IPS-18c (cell line): ENCODE results near the gene ATF1.
A peak's percentile ranks its signal among the peaks of the same experiment; 100 is the strongest.
"Not testable (repeated sequence)": the region's sequence is repeated elsewhere in the genome, so short reads cannot be mapped to it uniquely, and the experiment has no call there.

Experiments
- H3K4me3 ChIP-seq: 2 replicates; pipeline ENCODE4 v1.7.0; 2013; ENCODE audit warnings: low read depth, mild to moderate bottlenecking, low read length, moderate library complexity; ENCODE audit not compliant: insufficient read depth
- H3K9me3 ChIP-seq: one replicate; pipeline ENCODE4 v1.6.1; 2013; ENCODE audit warnings: mild to moderate bottlenecking, low read length, moderate library complexity; ENCODE audit not compliant: control insufficient read depth, insufficient read depth

Gene ATF1

DNA sequence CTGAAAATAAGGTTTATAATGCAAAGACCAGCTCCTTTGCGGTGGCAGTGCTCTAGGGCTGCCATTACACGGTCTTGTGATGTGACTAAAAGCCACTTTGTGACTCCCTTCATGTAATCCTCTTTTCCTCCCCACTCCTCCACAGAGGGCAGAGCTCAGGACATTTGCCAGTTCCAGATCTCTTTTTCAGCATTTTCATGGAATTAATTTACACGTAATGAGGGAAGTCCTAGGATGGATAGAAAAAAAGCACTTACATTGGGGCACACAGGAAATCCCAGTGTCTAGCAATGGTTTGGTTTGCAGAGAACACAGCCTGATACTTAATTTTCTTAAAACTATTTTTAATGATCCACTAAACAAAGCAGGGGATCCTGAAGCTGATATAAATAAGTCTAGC, 17.5 kb upstream of the ATF1 start:
- H3K4me3 ChIP-seq: no peak overlapping the region

GRCh38 chr12:50747817-50748216, 16.1 kb upstream of the ATF1 start:
- no peaks in the 10 kb centered on the region for H3K9me3 ChIP-seq

More for the DNA sequence above, 17.5 kb upstream of the ATF1 start:
- no peaks in the 10 kb centered on the region for H3K9me3 ChIP-seq

DNA sequence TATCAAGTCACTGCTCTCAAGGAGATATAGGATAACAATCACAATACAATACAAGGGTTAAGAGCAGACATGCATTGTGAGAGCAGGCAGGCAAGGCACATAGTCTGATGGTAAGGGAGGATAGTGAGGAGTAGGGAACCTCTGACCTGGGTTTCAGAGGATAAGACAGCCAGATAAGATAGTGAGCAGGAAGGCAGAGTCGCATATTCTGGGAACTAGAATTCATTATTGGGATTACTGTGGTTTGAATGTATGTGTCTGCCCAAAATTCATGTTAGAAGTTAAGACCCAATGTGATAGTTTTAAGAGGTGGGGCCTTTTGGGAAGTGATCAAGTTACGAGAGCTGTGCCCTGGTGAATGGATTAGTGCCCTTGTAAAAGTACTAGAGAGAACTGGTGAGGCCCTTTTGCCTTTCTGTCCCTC, 14.4 kb upstream of the ATF1 start:
- Histone ChIP-seq H3K4me3 (no peak overlapping the region), H3K9me3 (no peaks in the 10 kb centered on the region)

More at GRCh38 chr12:50747817-50748216, 16.1 kb upstream of the ATF1 start:
- no peak overlapping the region for H3K4me3 ChIP-seq

DNA sequence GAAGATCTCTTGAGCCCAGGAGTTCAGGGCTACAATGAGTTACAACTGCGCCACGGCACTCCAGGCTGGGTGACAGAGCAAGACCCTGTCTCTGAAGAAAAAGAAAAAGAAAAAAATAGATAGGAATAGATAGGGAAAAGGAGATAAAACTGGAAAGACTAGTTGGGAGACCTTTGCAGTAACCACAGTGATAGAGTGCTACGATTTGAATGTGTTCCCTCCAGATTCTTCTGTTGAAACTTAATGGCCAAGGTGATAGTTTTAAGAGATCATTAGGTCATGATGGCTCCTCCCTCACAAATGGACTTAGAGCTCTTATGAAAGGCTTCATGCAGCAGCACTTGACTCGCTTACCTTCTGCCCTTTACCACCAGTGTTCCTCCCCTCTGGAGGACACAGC, 13.5 kb upstream of the ATF1 start:
- H3K9me3 ChIP-seq: no peaks in the 10 kb centered on the region
- H3K4me3 ChIP-seq: no peak overlapping the region

DNA sequence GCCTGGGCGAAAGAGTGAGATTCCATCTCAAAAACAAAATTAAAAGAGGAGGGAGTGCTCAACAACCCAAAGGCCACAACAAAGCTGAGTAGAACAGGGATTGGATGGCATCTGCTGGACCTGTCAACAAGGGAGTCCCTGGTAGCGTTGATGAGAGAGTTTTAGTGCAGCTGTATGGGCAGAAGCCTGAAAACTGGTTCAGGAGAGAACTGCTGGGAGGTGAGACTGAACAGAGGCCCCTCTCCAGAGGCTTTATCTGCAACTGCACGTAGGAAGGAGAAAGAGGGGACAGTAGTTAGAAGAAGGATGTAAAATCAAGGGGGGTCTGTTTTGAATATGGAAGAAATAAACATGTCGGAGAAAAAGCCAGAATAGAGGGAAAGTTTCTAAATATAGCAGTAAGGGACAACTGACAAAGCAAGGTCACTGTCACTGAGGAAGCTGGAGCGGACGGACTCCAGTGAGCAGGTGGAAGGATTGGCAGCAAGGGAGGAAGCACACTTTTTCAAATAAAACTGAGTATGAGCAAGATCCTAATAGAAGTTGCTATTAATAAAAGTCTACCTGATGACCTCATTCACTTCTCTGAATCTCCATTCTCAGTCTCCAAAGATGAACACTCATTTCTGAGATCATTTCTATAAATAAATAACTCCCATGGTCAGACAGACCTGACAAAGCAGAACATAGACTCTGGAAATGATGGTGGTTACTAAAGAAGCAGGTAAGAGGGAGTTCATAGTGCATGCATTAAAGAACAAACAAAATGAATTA, 11.8 kb upstream of the ATF1 start:
- no peak overlapping the region for H3K4me3 ChIP-seq
- no peaks in the 10 kb centered on the region for H3K9me3 ChIP-seq

DNA sequence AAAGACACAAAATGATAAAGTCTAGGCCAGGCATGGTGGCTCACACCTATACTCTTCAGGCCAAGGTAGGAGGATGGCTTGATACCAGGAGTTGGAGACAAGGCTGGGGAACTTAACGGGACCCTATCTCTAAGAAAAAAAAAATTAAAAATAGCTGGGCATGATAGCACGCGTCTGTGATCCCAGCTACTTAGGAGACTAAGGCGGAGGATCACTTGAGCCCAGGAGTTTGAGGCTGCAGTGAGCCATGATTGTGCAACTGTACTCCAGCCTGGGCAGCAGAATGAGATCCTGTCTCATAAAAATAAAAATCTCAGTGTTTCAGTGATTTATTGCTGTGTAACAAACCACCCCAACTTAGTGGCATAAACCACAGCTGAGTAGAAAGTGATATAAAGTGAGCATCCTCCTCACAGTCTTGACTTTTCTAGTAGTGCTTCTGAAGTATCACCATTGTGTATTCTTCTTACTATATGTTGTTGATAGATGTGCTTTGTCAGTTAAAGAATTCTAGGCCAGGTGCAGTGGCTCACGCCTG, 10.6 kb upstream of the ATF1 start:
- no peaks in the 10 kb centered on the region for H3K9me3 ChIP-seq

DNA sequence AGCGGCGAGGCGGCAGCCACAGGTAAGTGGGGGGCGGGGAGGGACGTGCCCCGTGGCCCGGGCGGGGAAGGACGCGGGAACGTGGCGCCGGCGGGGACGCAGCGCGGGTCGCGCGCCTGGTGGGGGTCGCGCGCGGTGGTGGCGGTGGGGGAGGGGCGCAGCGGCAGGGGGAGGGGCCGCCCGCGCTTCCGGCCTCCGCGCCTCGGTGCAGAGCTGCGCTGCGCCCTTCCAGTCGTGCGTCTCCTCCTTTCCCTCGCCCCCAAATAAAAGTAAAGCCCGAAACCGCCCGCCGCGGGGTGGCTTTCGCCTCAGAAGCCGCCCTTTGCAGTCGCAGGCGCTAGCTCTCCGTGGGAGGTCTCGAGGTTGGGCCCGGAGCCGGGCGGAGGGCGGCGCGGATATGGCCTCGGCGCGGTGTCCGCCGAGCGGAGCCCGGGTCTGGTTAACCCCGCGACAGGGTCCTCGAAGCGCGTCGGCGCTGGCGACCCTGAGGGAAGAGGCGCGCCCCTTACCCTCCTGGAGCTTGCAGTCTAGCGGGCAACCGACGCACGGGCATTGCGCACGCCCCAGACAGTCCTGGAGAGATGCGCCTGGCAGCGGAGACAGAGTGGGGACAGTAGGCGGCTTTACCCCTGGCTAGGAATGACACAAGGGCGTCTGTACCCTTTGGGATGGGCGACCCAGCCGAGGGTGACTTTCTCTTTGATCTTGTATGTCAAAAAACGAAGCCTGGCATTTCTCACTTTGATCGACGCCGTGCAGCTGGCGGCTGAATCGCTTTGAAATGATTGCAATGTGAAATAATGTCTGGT, 589 bp downstream of the ATF1 start:
- H3K9me3 ChIP-seq: no peaks in the 10 kb centered on the region
- H3K4me3 ChIP-seq: peak overlapping the region; percentile 91

More for the DNA sequence above, 10.6 kb upstream of the ATF1 start:
- H3K4me3 ChIP-seq: no peak overlapping the region

- peak overlapping the region; percentile 91 for H3K4me3 ChIP-seq
- no peaks in the 10 kb centered on the region for H3K9me3 ChIP-seq
These were observed 1.4 kb downstream of the ATF1 start for GRCh38 chr12:50765095-50765911.

- Histone ChIP-seq H3K9me3 (no peaks in the 10 kb centered on the region), H3K4me3 (no peak overlapping the region)
These were observed 4.5 kb downstream of the ATF1 start for GRCh38 chr12:50768391-50768790.

DNA sequence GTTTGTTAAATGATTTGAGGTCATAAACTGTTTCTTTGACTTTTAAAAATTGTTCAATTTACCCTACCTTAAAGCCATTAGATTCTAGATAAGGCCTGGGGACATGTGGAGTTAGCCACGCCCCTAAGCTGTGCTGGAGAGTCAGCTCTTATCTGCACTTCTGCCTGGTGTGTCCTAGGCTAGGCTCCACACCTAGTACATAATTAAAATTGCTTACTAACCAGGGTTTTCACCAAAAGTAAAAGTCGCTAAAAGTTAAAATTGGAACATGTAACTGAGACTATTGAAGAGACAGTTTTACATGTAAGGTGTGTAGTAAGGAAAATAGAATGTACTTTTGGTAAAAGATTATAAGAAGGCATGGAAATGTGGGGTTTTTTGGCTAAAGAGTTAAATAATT, 4.9 kb downstream of the ATF1 start:
- H3K4me3 ChIP-seq, H3K9me3 ChIP-seq: not testable (repeated sequence)

DNA sequence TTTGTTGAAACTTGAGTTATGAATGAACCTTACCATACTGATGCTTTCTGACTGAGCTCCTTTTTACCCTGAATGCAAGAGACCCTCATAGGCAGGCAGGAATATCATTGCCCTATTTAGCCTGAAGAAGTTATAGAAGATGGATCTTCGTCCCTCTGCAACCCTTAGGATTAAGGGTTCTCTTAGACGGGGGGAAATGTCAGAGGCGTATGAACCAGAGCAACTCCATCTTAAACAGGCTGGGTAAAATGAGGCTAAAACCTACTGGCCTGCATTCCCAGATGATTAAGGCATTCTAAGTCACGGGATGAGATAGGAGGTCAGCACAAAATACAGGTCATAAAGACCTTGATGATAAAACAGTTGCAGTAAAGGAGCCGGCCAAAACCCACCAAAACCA, 7.5 kb downstream of the ATF1 start:
- Histone ChIP-seq H3K4me3 (no peak overlapping the region), H3K9me3 (no peaks in the 10 kb centered on the region)

DNA sequence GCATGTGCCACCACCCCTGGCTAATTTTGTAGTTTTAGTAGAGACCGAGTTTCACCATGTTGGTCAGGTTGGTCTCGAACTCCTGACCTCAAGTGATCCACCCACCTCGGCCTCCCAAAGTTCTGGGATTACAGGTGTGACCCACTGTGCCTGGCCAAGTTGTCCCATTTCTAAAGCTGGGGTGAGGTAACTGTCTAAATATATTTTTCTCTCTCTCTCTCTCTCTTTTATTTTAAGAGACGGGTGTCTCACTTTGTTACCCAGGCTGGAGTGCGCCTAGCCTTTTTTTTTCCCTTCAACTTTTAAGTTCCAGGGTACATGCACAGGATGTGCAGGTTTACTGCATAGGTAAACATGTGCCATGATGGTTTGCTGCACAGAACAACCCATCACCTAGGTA, 8.6 kb downstream of the ATF1 start:
- H3K4me3 ChIP-seq: no peak overlapping the region
- H3K9me3 ChIP-seq: no peaks in the 10 kb centered on the region

GRCh38 chr12:50772877-50773276, 9.0 kb downstream of the ATF1 start:
- H3K9me3 ChIP-seq: no peaks in the 10 kb centered on the region
- no peak overlapping the region for H3K4me3 ChIP-seq

GRCh38 chr12:50775251-50775650, 11.3 kb downstream of the ATF1 start:
- Histone ChIP-seq H3K9me3 (no peaks in the 10 kb centered on the region), H3K4me3 (no peak overlapping the region)

GRCh38 chr12:50776749-50777728, 13.1 kb downstream of the ATF1 start:
- Histone ChIP-seq H3K4me3 (no peak overlapping the region), H3K9me3 (no peaks in the 10 kb centered on the region)
